ENCODE results near the gene PSEN2. TPM values are rescaled to one million over a fixed set of nuclear protein-coding genes. Genes with fewer than 3 reads are reported as not detected.

The PSEN2 gene
- total and polyA plus RNA-seq, 2 experiments from 2014 or later, result 12.9 to 14.3 TPM

GRCh38 chr1:226943156-226943555 is 72.7 kb downstream of the PSEN2 start:
- Histone ChIP-seq H3K4me2 (no peak overlapping the region), H3K27ac (no peak overlapping the region), H3K27me3 (no peaks in the 10 kb centered on the region), H3K9me2 (replicated peaks; ENCODE audit: insufficient read depth) (no peaks in the 10 kb centered on the region), H3K79me2 (peaks cover 53% of the 10 kb centered on the region), H4K20me1 (ENCODE audit: insufficient read depth, poor library complexity, severe bottlenecking) (no peaks in the 10 kb centered on the region), H2AFZ (no peak overlapping the region), H3K4me1 (ENCODE audit: insufficient read depth) (peaks cover 30% of the 10 kb centered on the region), H3K9me3 (ENCODE audit: low read depth) (no peaks in the 10 kb centered on the region), H3K36me3 (replicated peaks; ENCODE audit: insufficient read depth, low read depth) (no peaks in the 10 kb centered on the region), H3K4me3 (no peak overlapping the region)
- no peak for DNase-seq (ENCODE audit: low spot score)
- TF ChIP-seq EZH2phosphoT487 (IDR thresholded peaks at IDR 0.05; ENCODE audit: low read depth, severe bottlenecking, unreplicated experiment) (no peak), CTCF (IDR thresholded peaks at IDR 0.05; ENCODE audit: poor library complexity) (no peak), EZH2 (IDR thresholded peaks at IDR 0.05; ENCODE audit: borderline replicate concordance) (no peak)
- WGBS (ENCODE audit: low lambda C conversion rate, missing lambda C conversion rate), result 84% methylated on average over 5 of the region's 5 CpGs

- Histone ChIP-seq H3K27me3 (no peaks in the 10 kb centered on the region), H3K4me2 (no peak overlapping the region), H3K9me2 (replicated peaks; ENCODE audit: insufficient read depth) (no peaks in the 10 kb centered on the region), H4K20me1 (ENCODE audit: insufficient read depth, poor library complexity, severe bottlenecking) (no peaks in the 10 kb centered on the region), H3K79me2 (peaks cover 61% of the 10 kb centered on the region), H3K4me3 (no peak overlapping the region), H3K9me3 (ENCODE audit: low read depth) (no peaks in the 10 kb centered on the region), H3K36me3 (replicated peaks; ENCODE audit: insufficient read depth, low read depth) (no peaks in the 10 kb centered on the region), H3K4me1 (ENCODE audit: insufficient read depth) (peaks cover 25% of the 10 kb centered on the region), H2AFZ (no peak overlapping the region), H3K27ac (peak overlapping the region; percentile 90)
- TF ChIP-seq EZH2phosphoT487 (IDR thresholded peaks at IDR 0.05; ENCODE audit: low read depth, severe bottlenecking, unreplicated experiment) (no peak), EZH2 (IDR thresholded peaks at IDR 0.05; ENCODE audit: borderline replicate concordance) (no peak), CTCF (IDR thresholded peaks at IDR 0.05; ENCODE audit: poor library complexity) (no peak)
- no peak for DNase-seq (ENCODE audit: low spot score)
- 78% methylated on average over 2 of the region's 2 CpGs for WGBS (ENCODE audit: low lambda C conversion rate, missing lambda C conversion rate)
These were observed 73.5 kb downstream of the PSEN2 start for GRCh38 chr1:226943927-226944326.

GRCh38 chr1:226945106-226945857 is 74.9 kb downstream of the PSEN2 start:
- no peak overlapping the region for H3K4me3 ChIP-seq
- WGBS (ENCODE audit: low lambda C conversion rate, missing lambda C conversion rate), result 53% methylated on average over 19 of the region's 19 CpGs

More at GRCh38 chr1:226945106-226945857, 74.9 kb downstream of the PSEN2 start:
- Histone ChIP-seq H3K79me2 (peaks cover 73% of the 10 kb centered on the region), H3K27ac (peak overlapping the region; percentile 90), H3K4me2 (peak overlapping the region; percentile 66), H3K36me3 (replicated peaks; ENCODE audit: insufficient read depth, low read depth) (no peaks in the 10 kb centered on the region), H3K27me3 (no peaks in the 10 kb centered on the region), H3K9me3 (ENCODE audit: low read depth) (no peaks in the 10 kb centered on the region), H2AFZ (no peak overlapping the region), H3K4me1 (ENCODE audit: insufficient read depth) (peaks cover 25% of the 10 kb centered on the region), H3K9me2 (replicated peaks; ENCODE audit: insufficient read depth) (no peaks in the 10 kb centered on the region), H4K20me1 (ENCODE audit: insufficient read depth, poor library complexity, severe bottlenecking) (no peaks in the 10 kb centered on the region)
- TF ChIP-seq EZH2 (IDR thresholded peaks at IDR 0.05; ENCODE audit: borderline replicate concordance), result no peak
- no peak for TF ChIP-seq CTCF (IDR thresholded peaks at IDR 0.05; ENCODE audit: poor library complexity)
- peak; percentile 55 for TF ChIP-seq EZH2phosphoT487 (IDR thresholded peaks at IDR 0.05; ENCODE audit: low read depth, severe bottlenecking, unreplicated experiment)
- DNase-seq (ENCODE audit: low spot score), result peak; percentile 82

Other genes starting within 250 kb of the PSEN2 start
- 9.4 and 11.0 TPM in 2 replicates for gene ITPKB, start 131.3 kb upstream of the PSEN2 start, total RNA-seq
- gene ITPKB, start 131.3 kb upstream of the PSEN2 start, polyA plus RNA-seq, result 7.4 and 13.8 TPM in 2 replicates
- gene COQ8A, start 69.7 kb downstream of the PSEN2 start, total RNA-seq, result 20.7 and 22.9 TPM in 2 replicates
- 19.2 and 26.4 TPM in 2 replicates for gene COQ8A, start 69.7 kb downstream of the PSEN2 start, polyA plus RNA-seq

Measured in hepatocyte (in vitro differentiated cells).